ENCODE results near the gene AMPD2.

AMPD2 gene

GRCh38 chr1:109630898-109631512 is 11.4 kb downstream of the AMPD2 start:
- DNase-seq, result no peak

DNA sequence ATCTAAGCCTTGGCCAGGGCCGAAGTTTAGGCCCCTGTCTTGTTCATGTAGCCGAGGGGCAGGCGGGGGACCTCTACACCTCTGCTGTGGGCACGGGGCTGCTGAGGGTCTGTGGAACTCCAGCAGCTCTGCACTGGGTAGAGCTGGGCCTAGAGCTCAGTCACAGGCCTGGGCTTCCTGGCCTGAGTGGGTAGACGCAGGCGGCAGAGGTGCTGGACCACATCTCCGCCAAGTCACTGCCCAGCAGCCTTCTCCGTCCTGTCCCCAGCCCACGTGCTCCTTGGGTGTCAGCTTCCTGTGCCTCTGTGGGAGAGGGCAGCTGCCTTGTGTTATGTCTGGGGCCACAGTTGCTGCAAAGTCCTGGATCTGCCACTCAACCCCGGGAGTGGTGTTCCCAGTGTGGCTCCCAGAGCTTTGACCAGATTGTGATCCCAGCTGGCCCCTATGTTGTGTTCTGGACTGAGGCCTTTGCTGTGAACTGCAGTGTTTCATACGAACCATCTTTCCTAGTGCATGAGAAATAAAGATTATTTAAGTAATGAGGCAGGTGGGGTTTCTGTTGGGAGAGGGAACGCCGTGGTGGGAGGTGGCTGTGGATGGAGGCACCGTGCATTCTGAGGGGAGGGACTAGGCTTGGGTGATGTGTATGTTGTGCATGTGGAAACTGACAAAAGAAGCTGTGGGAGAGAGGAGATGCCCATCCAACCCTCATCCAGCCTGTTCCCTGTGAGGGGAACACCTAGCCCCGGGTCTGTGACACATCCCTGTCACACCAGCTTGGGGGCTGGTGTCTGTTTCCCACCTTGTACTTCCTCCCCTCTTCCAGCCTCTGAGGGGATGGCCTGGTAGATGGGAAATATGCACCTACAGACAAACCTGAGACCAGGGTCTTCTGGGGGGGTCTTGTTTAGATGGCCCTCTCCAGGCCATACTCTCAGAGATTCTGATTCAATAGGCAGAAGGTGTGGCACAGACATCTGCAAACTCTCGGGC is 12.2 kb downstream of the AMPD2 start:
- DNase-seq, result no peak

GRCh38 chr1:109632671-109633346 is 13.2 kb downstream of the AMPD2 start:
- no peak for DNase-seq

DNA sequence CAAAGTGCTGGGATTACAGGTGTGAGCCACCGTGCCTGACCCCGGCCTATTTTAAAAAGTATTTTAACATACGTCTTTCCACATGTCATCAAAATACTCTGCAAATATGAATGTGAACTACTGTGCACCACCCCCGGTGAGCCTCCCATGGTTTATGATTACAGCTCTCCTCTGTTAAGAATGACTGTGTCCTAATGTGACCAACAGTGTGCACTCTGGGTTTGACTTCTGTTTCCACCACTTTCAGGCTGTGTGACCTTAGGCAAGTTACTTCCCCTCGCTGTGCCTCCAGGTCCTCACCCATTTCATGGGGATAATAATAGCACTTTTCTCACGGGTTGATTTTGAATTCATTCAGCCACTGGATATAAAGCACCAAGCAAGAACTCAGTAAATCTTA is 14.7 kb downstream of the AMPD2 start:
- DNase-seq, result no peak

- no peak for DNase-seq
Measured at GRCh38 chr1:109634771-109635750, 15.4 kb downstream of the AMPD2 start.

DNA sequence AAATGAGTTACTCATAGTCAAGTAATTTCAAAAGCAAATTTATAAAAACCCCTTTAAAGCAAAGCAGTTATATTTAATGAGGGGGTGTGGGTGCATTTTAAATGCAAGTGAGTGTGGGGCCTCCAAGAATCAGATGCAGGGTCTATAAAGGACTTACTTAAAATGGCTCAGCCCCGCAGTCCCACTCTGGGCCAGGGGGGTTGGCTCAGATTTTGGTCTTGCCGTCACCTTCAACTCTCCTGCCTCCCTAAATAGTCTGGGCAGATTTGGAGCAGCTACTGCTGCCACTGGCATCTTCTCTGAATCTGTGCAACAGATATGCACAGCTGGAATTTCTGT is 16.2 kb downstream of the AMPD2 start:
- no peak for DNase-seq

GRCh38 chr1:109636201-109636952 is 16.7 kb downstream of the AMPD2 start:
- no peak for DNase-seq

- DNase-seq, result no peak
Measured at GRCh38 chr1:109637446-109637845, 17.8 kb downstream of the AMPD2 start.

DNA sequence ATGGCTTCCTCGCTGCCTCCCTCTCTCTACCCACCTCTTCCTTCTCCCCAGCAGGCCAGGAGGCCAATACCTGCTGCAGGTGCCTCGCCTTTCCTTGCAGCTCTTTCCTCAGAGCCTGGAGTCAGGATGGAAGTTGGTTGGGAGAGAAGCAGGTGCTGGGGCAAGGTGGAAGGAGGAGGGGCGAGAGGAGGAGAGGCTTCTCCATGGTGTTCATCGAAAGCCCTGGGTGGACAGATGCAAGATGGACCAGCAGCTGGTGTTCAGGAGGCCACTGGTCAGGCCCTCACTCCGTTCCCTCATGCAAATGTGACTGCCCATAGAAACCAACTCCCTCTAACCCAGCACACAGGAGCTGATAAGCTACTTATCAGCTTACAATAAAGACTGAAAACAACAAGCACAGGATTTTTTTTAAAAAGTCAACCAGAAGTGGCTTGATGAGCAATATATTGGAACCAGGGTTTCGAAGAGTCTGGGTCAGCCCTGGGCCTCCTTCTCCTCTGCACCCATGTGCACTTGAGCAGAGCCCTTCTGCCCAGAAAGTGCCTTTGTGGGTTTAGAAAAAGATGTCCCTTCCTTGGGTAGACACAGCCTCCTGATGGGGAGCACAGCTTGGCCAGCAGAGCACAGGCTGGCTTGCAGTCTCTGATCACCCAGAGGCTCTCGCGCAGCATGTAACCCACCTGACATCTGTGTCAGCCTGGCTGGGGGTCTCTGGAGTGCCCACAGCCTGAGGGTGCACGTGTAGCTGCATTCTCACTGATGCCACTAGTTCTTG is 19.6 kb downstream of the AMPD2 start:
- no peak for DNase-seq

DNA sequence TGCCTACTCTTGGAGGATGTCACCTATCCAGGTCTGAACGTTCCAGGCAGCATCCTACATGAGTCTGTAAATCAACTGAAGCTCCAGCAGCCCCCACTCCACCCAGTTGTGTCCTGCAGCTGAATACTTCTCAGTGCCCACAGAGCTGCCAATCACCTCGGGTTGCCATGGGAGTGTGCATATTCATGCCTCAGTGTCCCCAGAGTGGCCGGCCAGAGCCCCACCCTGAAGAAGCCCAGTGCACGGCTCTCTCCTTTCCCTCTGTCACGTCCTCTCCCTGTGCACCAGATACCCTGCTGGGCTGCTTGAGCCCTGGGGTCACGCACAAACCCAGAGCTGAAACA is 20.2 kb downstream of the AMPD2 start:
- no peak for DNase-seq

DNA sequence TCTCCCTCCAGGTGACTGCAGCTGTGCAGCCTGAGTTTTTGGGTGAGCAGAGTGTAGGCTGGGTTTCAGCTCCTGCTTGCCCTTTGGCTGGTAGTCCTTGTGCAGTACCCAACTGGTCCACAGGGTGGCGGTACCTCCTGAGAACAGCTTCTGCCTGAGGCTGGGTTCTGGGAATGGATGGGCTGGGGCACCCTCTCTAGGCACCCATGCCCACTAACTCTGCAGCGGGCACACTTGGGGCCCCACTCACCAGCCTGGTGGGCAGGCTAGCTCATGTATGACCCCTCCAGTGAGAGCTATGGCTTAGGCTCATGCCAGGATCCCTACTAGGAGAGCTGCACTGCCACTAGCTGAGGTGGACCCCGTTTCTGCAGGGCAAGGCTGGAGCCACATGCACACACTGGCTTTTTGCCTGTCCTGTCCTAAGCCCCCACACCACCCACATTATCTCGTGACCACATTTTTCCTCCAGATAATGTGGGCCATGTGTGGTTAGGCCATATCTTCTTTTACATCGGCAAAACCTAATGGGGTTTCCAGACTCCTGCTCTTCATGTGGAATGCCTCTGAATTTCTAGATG is 20.7 kb downstream of the AMPD2 start:
- peak; percentile 100 for DNase-seq

DNA sequence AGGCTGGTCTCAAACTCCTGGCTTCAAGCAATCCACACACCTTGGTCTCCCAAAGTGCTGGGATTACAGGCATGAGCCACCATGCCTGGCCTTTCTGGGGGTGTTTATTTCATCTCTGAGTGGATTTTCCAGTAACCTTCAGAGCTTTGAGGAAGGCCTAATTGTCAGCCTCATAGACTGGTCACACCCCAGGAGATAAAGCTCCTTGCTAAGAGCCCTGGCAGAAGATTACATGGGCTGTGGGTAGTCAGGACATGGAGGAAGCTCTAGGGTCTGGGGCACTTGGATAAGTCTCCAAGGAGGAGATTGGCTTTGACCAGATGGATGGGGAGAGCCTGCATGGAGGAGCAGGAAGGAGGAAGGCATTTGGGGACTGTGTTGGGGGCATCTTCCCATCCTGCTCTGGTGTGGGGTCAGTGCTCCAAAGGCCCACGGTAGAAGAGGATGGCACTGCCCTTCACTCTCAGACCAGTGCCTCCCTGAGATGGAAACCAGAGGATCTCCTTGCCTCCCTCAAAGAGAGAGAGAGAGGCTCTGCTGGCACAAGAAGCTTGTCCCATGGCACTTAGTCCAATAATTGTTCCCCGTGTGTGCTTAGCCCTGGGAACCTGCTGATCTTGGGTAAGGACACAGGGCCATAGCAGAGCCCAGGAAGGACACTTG is 21.6 kb downstream of the AMPD2 start:
- DNase-seq, result no peak

GRCh38 chr1:109641861-109642260 is 22.2 kb downstream of the AMPD2 start:
- no peak for DNase-seq

DNA sequence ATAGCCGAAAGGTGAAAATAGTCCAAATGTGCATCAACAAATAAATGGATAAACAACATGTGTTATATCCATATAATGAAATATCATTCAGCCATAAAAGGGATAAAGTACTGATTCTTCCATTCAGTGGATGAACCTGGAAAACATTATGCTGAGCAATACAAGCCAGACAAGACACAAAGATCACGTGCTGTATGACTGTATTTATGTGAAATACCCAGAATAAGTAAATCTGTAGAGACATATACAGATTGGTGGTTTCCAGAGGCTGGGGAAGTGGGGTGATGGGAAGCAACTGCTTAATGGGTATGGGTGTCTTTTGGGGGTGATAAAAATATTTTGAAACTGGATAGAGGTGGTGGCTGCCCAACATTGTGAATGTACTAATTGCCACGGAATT is 23.0 kb downstream of the AMPD2 start:
- no peak for DNase-seq

GRCh38 chr1:109643385-109644230 is 24.0 kb downstream of the AMPD2 start:
- DNase-seq, result peak; percentile 96

DNA sequence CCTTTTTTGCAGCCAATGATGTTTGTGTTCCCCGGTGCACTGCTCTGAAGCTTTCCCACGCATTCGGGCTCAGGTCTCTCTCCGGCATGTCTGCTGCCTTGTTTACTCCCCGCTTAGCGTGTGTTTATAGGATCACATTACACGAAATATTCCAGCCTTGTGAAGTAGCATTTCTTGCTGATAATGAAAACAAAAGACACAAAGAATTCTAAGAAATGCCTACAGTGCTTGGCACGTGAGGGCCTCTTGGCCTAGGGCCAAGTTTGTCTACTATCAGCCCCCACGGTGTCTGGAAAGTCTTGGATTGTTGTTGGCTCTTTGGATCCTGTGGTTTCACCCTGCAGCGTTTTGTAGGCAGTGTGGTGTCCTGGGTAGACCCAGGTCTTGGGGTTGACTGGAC is 25.0 kb downstream of the AMPD2 start:
- DNase-seq, result no peak

GRCh38 chr1:109649491-109649914 is 29.9 kb downstream of the AMPD2 start:
- no peak for DNase-seq

GRCh38 chr1:109650609-109651008 is 31.0 kb downstream of the AMPD2 start:
- DNase-seq, result no peak

- DNase-seq, result no peak
Measured at GRCh38 chr1:109652402-109652801, 32.8 kb downstream of the AMPD2 start.

Data from activated CD8-positive, alpha-beta memory T cell treated with anti-CD3 and anti-CD28 coated beads, Interleukin-2, amount 50 U/mL, for 48 hours (primary cell).